Measurements from ENCODE around the gene SBF2. TPM values are rescaled to one million over a fixed set of nuclear protein-coding genes. Genes with fewer than 3 reads are reported as not detected.

Gene SBF2
- polyA plus RNA-seq, 1 donor (not counting 4 experiments of a cell fraction or from before 2014, with no cell fraction given): 24.5 TPM

DNA sequence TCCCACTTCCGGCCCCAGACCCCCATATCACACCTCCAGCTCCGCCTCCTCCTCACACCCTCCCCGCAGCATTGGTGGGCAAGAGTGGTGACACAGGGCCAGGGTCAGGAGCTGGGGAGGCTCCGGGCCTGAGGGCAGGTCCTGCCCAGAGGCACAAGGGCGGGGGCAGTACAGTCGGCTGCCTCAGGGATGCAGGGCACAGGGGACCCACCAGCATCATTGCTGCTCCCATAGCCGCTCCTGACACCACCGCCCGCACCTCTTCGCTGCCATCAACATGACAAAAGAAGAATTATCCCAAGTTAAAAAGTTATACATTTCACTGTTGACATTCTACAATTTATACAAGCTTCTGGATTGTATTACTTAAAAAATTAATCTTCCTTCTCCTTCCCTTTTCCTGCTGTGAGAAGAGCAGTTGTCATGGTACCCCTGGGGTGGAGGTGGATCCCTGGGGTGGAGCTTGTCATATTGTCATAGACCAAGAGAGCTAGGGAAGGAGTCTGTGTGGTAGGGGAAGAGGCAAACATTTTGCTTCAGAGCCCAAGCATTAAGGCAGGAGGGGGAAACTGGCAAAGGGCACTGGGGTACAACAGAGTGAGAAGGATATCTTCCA, 4.1 kb downstream of the SBF2 start:
- dilution Hi-C loops (cut with MboI; ENCODE audit: extremely low pct_ligation_motif_present, low sequenced_read_pairs): no loop called here
- FAIRE-seq: no peak
- peaks cover 64% of the 10 kb centered on the region for H3K79me2 ChIP-seq (ENCODE audit: control insufficient read depth, insufficient read depth, low read length)

DNA sequence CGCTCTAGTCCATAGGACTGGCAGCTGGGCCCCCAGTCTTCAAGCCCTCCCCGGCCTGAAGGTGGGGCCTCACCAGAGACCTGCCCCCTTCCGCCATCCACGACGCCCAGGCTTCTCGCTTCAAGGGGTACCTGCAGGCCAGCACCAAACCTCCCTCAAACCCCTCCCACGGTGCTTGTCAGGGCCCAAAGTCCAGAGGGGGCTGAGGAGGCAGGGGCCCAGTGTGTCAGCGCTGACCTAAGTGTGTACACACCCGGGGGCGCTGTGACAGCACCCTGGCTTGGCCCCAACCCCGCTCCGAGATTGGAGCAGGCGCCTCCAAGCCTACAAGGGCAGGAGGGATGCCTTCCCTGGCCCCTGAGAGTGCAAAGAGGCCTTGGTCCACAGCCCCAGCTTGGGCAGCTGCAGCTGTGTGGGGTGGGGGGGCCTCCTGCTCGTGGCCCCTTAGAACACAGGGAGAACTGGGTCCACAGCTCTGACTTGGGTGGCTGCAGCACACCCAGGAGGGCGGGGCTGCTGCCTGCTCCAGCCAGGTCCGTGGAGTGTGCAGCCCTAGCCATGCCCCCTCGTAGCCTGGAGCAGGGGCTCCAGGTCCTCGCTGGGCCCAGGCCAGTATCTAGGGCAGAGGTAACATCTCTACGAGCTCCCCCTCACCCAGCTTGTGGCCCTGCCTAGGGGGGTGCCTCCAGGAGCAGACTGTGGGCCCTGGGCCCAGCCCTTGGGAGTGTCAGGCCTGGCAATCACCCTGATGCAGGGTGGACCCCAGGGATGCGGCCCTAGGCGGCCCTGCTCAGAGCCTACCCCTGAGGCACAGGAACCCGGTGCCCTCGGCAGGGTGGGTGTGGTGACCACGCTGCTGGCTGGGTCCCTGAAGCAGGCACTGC, 4.9 kb downstream of the SBF2 start:
- peaks cover 0 to 5% of the 10 kb centered on the region in 2 experiments for H3K36me3 ChIP-seq (ENCODE audit: control insufficient read depth in 2 of 2, extremely low read depth in 1 of 2, insufficient read depth in 2 of 2, low read length in 2 of 2)
- no peak overlapping the region for H3K9ac ChIP-seq (ENCODE audit: control insufficient read depth, extremely low read depth, insufficient read depth, low read length)
- H2AFZ ChIP-seq (ENCODE audit: control insufficient read depth, low read length): no peak overlapping the region
- no peaks in the 10 kb centered on the region for H3K9me3 ChIP-seq (ENCODE audit: control insufficient read depth, low read depth, low read length)
- FAIRE-seq (no peak), DNase-seq (ENCODE audit: low read depth, low spot score) (no peak)
- dilution Hi-C loops (cut with MboI; ENCODE audit: extremely low pct_ligation_motif_present, low sequenced_read_pairs): no loop called here
- H3K27ac ChIP-seq (ENCODE audit: control insufficient read depth, insufficient read depth, low read length): no peak overlapping the region
- H3K4me2 ChIP-seq (ENCODE audit: control insufficient read depth, extremely low read depth, insufficient read depth, low read depth, low read length): no peak overlapping the region
- peaks cover 2% of the 10 kb centered on the region for H3K9me1 ChIP-seq (ENCODE audit: control insufficient read depth, extremely low read depth, insufficient read depth, low read length)
- H3K4me3 ChIP-seq (ENCODE audit: control insufficient read depth in 2 of 3, extremely low read depth in 1 of 3, insufficient read depth in 2 of 3, low read depth in 1 of 3, low read length in 3 of 3): no peak overlapping the region
- H3K4me1 ChIP-seq (ENCODE audit: control insufficient read depth, extremely low read depth, insufficient read depth, low read length): peaks cover 10% of the 10 kb centered on the region
- no peak for TF ChIP-seq EZH2 (IDR thresholded peaks at IDR 0.05; ENCODE audit: low read length)
- TF ChIP-seq, protein P1, sequence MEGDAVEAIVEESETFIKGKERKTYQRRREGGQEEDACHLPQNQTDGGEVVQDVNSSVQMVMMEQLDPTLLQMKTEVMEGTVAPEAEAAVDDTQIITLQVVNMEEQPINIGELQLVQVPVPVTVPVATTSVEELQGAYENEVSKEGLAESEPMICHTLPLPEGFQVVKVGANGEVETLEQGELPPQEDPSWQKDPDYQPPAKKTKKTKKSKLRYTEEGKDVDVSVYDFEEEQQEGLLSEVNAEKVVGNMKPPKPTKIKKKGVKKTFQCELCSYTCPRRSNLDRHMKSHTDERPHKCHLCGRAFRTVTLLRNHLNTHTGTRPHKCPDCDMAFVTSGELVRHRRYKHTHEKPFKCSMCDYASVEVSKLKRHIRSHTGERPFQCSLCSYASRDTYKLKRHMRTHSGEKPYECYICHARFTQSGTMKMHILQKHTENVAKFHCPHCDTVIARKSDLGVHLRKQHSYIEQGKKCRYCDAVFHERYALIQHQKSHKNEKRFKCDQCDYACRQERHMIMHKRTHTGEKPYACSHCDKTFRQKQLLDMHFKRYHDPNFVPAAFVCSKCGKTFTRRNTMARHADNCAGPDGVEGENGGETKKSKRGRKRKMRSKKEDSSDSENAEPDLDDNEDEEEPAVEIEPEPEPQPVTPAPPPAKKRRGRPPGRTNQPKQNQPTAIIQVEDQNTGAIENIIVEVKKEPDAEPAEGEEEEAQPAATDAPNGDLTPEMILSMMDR (optimal IDR thresholded peaks at IDR 0.05 in 1 of 3, IDR thresholded peaks at IDR 0.05 in 1 of 3, conservative IDR thresholded peaks at IDR 0.05 in 1 of 3; ENCODE audit: extremely low read depth in 1 of 3, insufficient read depth in 2 of 3, low read length in 3 of 3): no peak
- H4K20me1 ChIP-seq (ENCODE audit: control insufficient read depth, extremely low read depth, insufficient read depth, low read length): no peaks in the 10 kb centered on the region
- H3K79me2 ChIP-seq (ENCODE audit: control insufficient read depth, insufficient read depth, low read length): peaks cover 70% of the 10 kb centered on the region
- H3K27me3 ChIP-seq (ENCODE audit: control insufficient read depth, extremely low read depth, insufficient read depth, low read length): no peaks in the 10 kb centered on the region

More for the DNA sequence above, 4.1 kb downstream of the SBF2 start:
- Histone ChIP-seq H3K9ac (ENCODE audit: control insufficient read depth, extremely low read depth, insufficient read depth, low read length) (no peak overlapping the region), H3K9me3 (ENCODE audit: control insufficient read depth, low read depth, low read length) (no peaks in the 10 kb centered on the region), H3K27me3 (ENCODE audit: control insufficient read depth, extremely low read depth, insufficient read depth, low read length) (no peaks in the 10 kb centered on the region), H3K27ac (ENCODE audit: control insufficient read depth, insufficient read depth, low read length) (no peak overlapping the region), H4K20me1 (ENCODE audit: control insufficient read depth, extremely low read depth, insufficient read depth, low read length) (no peaks in the 10 kb centered on the region), H3K36me3 (ENCODE audit: control insufficient read depth in 2 of 2, extremely low read depth in 1 of 2, insufficient read depth in 2 of 2, low read length in 2 of 2) (peaks cover 0 to 5% of the 10 kb centered on the region in 2 experiments), H3K4me1 (ENCODE audit: control insufficient read depth, extremely low read depth, insufficient read depth, low read length) (peaks cover 13% of the 10 kb centered on the region), H3K4me2 (ENCODE audit: control insufficient read depth, extremely low read depth, insufficient read depth, low read depth, low read length) (no peak overlapping the region), H3K9me1 (ENCODE audit: control insufficient read depth, extremely low read depth, insufficient read depth, low read length) (peaks cover 2% of the 10 kb centered on the region), H3K4me3 (ENCODE audit: control insufficient read depth in 2 of 3, extremely low read depth in 1 of 3, insufficient read depth in 2 of 3, low read depth in 1 of 3, low read length in 3 of 3) (no peak overlapping the region), H2AFZ (ENCODE audit: control insufficient read depth, low read length) (no peak overlapping the region)
- no peak for TF ChIP-seq EZH2 (IDR thresholded peaks at IDR 0.05; ENCODE audit: low read length)
- TF ChIP-seq, protein P1 (optimal IDR thresholded peaks at IDR 0.05 in 1 of 3, IDR thresholded peaks at IDR 0.05 in 1 of 3, conservative IDR thresholded peaks at IDR 0.05 in 1 of 3; ENCODE audit: extremely low read depth in 1 of 3, insufficient read depth in 2 of 3, low read length in 3 of 3): no peak
- no peak for DNase-seq (ENCODE audit: low read depth, low spot score)

All from keratinocyte (primary cell).